ENCODE results near the gene GPRC5A.

GPRC5A gene

GRCh38 chr12:12891080-12891880 is at the start of gene GPRC5A (continued):
- TF ChIP-seq, protein P1, sequence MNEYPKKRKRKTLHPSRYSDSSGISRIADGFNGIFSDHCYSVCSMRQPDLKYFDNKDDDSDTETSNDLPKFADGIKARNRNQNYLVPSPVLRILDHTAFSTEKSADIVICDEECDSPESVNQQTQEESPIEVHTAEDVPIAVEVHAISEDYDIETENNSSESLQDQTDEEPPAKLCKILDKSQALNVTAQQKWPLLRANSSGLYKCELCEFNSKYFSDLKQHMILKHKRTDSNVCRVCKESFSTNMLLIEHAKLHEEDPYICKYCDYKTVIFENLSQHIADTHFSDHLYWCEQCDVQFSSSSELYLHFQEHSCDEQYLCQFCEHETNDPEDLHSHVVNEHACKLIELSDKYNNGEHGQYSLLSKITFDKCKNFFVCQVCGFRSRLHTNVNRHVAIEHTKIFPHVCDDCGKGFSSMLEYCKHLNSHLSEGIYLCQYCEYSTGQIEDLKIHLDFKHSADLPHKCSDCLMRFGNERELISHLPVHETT (tag by site-specific recombination; IDR thresholded peaks at IDR 0.05), result peak; percentile 67; the same call in 1 of the 2 replicates
- TF ChIP-seq ZNF488 (tag by site-specific recombination; IDR thresholded peaks at IDR 0.05), result no peak
- TF ChIP-seq, protein P2, sequence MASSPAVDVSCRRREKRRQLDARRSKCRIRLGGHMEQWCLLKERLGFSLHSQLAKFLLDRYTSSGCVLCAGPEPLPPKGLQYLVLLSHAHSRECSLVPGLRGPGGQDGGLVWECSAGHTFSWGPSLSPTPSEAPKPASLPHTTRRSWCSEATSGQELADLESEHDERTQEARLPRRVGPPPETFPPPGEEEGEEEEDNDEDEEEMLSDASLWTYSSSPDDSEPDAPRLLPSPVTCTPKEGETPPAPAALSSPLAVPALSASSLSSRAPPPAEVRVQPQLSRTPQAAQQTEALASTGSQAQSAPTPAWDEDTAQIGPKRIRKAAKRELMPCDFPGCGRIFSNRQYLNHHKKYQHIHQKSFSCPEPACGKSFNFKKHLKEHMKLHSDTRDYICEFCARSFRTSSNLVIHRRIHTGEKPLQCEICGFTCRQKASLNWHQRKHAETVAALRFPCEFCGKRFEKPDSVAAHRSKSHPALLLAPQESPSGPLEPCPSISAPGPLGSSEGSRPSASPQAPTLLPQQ (tag by site-specific recombination; IDR thresholded peaks at IDR 0.05), result peak; percentile 90
- TF ChIP-seq ZNF16 (tag by site-specific recombination; IDR thresholded peaks at IDR 0.05; ENCODE audit: low read depth), result no peak
- peak; percentile 63 for TF ChIP-seq KLF16 (tag by site-specific recombination; IDR thresholded peaks at IDR 0.05)
- no peak for TF ChIP-seq ZNF530 (tag by site-specific recombination; IDR thresholded peaks at IDR 0.05; ENCODE audit: low read depth)
- TF ChIP-seq SP7 (tag by site-specific recombination; IDR thresholded peaks at IDR 0.05), result peak; percentile 91
- TF ChIP-seq PRDM2 (tag by site-specific recombination; IDR thresholded peaks at IDR 0.05; ENCODE audit: borderline replicate concordance), result no peak; the same call in 1 of the 2 replicates
- no peak for TF ChIP-seq HOXA7 (CRISPR knock-in tag; IDR thresholded peaks at IDR 0.05; ENCODE audit: borderline replicate concordance)
- TF ChIP-seq, protein P3, sequence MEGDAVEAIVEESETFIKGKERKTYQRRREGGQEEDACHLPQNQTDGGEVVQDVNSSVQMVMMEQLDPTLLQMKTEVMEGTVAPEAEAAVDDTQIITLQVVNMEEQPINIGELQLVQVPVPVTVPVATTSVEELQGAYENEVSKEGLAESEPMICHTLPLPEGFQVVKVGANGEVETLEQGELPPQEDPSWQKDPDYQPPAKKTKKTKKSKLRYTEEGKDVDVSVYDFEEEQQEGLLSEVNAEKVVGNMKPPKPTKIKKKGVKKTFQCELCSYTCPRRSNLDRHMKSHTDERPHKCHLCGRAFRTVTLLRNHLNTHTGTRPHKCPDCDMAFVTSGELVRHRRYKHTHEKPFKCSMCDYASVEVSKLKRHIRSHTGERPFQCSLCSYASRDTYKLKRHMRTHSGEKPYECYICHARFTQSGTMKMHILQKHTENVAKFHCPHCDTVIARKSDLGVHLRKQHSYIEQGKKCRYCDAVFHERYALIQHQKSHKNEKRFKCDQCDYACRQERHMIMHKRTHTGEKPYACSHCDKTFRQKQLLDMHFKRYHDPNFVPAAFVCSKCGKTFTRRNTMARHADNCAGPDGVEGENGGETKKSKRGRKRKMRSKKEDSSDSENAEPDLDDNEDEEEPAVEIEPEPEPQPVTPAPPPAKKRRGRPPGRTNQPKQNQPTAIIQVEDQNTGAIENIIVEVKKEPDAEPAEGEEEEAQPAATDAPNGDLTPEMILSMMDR (tag by site-specific recombination; IDR thresholded peaks at IDR 0.05), result no peak; the same call in 1 of the 2 replicates
- TF ChIP-seq SCRT1 (tag by site-specific recombination; IDR thresholded peaks at IDR 0.05; ENCODE audit: borderline replicate concordance), result no peak
- TF ChIP-seq ZNF132 (tag by site-specific recombination; IDR thresholded peaks at IDR 0.05; ENCODE audit: borderline replicate concordance), result no peak
- no peak for TF ChIP-seq ZNF114 (tag by site-specific recombination; IDR thresholded peaks at IDR 0.05)
- TF ChIP-seq ZNF658 (tag by site-specific recombination; IDR thresholded peaks at IDR 0.05), result no peak
- TF ChIP-seq, protein P4, sequence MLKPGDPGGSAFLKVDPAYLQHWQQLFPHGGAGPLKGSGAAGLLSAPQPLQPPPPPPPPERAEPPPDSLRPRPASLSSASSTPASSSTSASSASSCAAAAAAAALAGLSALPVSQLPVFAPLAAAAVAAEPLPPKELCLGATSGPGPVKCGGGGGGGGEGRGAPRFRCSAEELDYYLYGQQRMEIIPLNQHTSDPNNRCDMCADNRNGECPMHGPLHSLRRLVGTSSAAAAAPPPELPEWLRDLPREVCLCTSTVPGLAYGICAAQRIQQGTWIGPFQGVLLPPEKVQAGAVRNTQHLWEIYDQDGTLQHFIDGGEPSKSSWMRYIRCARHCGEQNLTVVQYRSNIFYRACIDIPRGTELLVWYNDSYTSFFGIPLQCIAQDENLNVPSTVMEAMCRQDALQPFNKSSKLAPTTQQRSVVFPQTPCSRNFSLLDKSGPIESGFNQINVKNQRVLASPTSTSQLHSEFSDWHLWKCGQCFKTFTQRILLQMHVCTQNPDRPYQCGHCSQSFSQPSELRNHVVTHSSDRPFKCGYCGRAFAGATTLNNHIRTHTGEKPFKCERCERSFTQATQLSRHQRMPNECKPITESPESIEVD (tag by site-specific recombination; IDR thresholded peaks at IDR 0.05), result no peak
- TF ChIP-seq, protein P5, sequence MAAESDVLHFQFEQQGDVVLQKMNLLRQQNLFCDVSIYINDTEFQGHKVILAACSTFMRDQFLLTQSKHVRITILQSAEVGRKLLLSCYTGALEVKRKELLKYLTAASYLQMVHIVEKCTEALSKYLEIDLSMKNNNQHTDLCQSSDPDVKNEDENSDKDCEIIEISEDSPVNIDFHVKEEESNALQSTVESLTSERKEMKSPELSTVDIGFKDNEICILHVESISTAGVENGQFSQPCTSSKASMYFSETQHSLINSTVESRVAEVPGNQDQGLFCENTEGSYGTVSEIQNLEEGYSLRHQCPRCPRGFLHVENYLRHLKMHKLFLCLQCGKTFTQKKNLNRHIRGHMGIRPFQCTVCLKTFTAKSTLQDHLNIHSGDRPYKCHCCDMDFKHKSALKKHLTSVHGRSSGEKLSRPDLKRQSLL (tag by site-specific recombination; IDR thresholded peaks at IDR 0.05), result no peak; the same call in none of the 2 replicates
- no peak for TF ChIP-seq ZNF350 (tag by site-specific recombination; IDR thresholded peaks at IDR 0.05)
- TF ChIP-seq ZNF510 (tag by site-specific recombination; IDR thresholded peaks at IDR 0.05; ENCODE audit: insufficient replicate concordance), result no peak
- TF ChIP-seq PRDM10 (tag by site-specific recombination; IDR thresholded peaks at IDR 0.05), result peak; percentile 91

Measured in HEK293 (cell line).